Colonic mucosa (tissue), 4 donors: ENCODE measurements around the gene DSCAML1. TPM values are rescaled to one million over a fixed set of nuclear protein-coding genes. Genes with fewer than 3 reads are reported as not detected.

Source experiments
- DNase-seq: peaks from one replicate; pipeline ENCODE4 v3.0.0-alpha.2; 2020
- H3K27ac ChIP-seq: fragments of 200-600 bp; one replicate; pipeline ENCODE4 v1.8.0; 2021
- H3K27me3 ChIP-seq: fragments of 200-600 bp; one replicate; pipeline ENCODE4 v1.8.0; 2021
- H3K36me3 ChIP-seq: fragments of 200-600 bp; one replicate; pipeline ENCODE4 v1.8.0; 2021
- H3K4me1 ChIP-seq: fragments of 200-600 bp; one replicate; pipeline ENCODE4 v1.8.0; 2021; ENCODE audit warnings: mild to moderate bottlenecking
- H3K4me3 ChIP-seq: fragments of 200-600 bp; one replicate; pipeline ENCODE4 v1.8.0; 2021
- H3K9ac ChIP-seq, 2 donors: one replicate each; pipeline ENCODE4 v1.7.0; 2013; ENCODE audit warnings: control low read depth in 2 of 2, low read depth in 2 of 2, low read length in 2 of 2
- H3K9me3 ChIP-seq: fragments of 200-600 bp; one replicate; pipeline ENCODE4 v1.8.0; 2021
- intact Hi-C: fragments of 100-400 bp; cut with DNase I; formaldehyde crosslinking; loops from one replicate; pipeline ENCODE4 v1.14.1; 2022
- total RNA-seq, 2 donors: library from RNA; stranded (reverse); fragmentation: NEBNext Ultra II Directional in 1 of 2; extraction: Animal tissue kit (Norgen Biotek cat#: 25700) in 1 of 2; gene quantifications; one replicate each; pipeline ENCODE4 v1.2.1, GENCODE V29; 2021
- TF ChIP-seq, protein P1 (sequence below): fragments of 200-600 bp; IDR thresholded peaks from one replicate; pipeline ENCODE4 v1.8.0; 2022; ENCODE audit warnings: antibody characterized with exemption, mild to moderate bottlenecking
- donor health status: healthy.
- donor health status: DM: no; HTN: no; CAD: no.
- donor health status: DM: no; HTN: no; CAD: no.

Gene DSCAML1
- total RNA-seq, 2 donors from 2014 or later, result 1.2 to 4.3 TPM

DNA sequence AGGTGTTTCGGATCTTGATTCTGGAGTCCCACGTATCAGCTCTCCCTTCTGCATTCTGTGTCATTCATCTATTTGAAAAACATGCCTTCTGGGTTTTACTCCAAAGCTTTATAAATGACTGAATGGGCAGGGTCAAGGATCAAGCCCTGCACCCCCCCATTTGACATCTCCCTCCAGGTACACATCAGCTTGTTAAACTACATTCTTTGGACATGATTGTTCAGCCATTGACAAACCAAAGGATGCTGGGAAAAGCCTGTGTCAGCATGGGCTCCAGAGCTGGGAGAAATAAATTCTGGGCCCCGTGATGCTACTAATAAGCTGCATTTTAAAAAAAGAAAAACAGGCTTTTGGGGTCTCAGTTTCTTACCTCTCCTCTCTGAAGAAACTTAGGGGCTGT, 103.7 kb downstream of the DSCAML1 start:
- TF ChIP-seq, protein P1, sequence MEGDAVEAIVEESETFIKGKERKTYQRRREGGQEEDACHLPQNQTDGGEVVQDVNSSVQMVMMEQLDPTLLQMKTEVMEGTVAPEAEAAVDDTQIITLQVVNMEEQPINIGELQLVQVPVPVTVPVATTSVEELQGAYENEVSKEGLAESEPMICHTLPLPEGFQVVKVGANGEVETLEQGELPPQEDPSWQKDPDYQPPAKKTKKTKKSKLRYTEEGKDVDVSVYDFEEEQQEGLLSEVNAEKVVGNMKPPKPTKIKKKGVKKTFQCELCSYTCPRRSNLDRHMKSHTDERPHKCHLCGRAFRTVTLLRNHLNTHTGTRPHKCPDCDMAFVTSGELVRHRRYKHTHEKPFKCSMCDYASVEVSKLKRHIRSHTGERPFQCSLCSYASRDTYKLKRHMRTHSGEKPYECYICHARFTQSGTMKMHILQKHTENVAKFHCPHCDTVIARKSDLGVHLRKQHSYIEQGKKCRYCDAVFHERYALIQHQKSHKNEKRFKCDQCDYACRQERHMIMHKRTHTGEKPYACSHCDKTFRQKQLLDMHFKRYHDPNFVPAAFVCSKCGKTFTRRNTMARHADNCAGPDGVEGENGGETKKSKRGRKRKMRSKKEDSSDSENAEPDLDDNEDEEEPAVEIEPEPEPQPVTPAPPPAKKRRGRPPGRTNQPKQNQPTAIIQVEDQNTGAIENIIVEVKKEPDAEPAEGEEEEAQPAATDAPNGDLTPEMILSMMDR, result no peak
- H3K9ac ChIP-seq, result no peak overlapping the region
- no peak overlapping the region for H3K4me3 ChIP-seq
- no peak for DNase-seq
- intact Hi-C loops, result no loop called here
- no peaks in the 10 kb centered on the region for H3K27me3 ChIP-seq
- H3K27ac ChIP-seq, result no peak overlapping the region
- no peaks in the 10 kb centered on the region for H3K36me3 ChIP-seq
- no peaks in the 10 kb centered on the region for H3K4me1 ChIP-seq
- H3K9me3 ChIP-seq, result no peaks in the 10 kb centered on the region

DNA sequence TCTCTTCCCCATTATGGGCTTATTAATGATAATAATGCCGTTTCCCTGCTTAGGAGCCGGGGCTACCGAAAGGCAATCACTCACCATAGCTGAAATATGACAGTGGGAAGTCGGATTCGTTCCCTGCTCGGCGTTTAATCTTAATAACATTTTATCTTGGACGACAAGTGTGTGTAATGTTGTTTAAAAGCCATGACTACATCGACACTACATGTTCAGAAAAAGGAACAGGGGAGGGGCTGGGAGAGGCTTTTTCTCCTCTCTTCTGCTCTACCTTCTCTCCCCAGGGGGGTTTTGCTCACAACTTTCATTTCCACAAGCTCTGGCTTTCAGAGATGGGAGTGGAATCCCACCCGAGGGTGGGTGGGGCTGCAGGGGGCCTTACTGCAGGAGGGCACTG, 105.5 kb downstream of the DSCAML1 start:
- TF ChIP-seq, protein P1, result no peak
- H3K9me3 ChIP-seq, result no peaks in the 10 kb centered on the region
- H3K36me3 ChIP-seq, result no peaks in the 10 kb centered on the region
- no peak overlapping the region for H3K4me3 ChIP-seq
- DNase-seq, result no peak
- no peaks in the 10 kb centered on the region for H3K4me1 ChIP-seq
- intact Hi-C loops, result no loop called here
- H3K9ac ChIP-seq, result no peak overlapping the region
- H3K27ac ChIP-seq, result no peak overlapping the region
- no peaks in the 10 kb centered on the region for H3K27me3 ChIP-seq

DNA sequence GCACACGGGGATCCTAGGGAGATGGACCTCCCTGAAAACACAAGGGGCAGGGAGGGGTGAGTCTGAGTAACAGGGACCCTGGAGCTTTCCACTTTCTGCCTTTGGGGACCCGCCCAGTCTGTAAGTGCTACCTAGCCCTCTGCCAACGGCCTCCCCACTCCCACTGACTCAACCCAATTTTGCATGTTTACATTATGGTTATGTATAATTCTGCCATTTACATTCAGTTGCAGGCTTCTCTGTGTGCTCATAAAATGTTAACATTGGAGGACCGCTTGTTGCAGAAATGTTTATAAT, 105.8 kb downstream of the DSCAML1 start:
- Histone ChIP-seq H3K27ac (no peak overlapping the region), H3K9me3 (no peaks in the 10 kb centered on the region), H3K9ac (no peak overlapping the region), H3K36me3 (no peaks in the 10 kb centered on the region), H3K4me1 (no peaks in the 10 kb centered on the region), H3K27me3 (no peaks in the 10 kb centered on the region), H3K4me3 (no peak overlapping the region)
- intact Hi-C loops, result no loop called here
- TF ChIP-seq, protein P1, result no peak
- DNase-seq, result no peak

DNA sequence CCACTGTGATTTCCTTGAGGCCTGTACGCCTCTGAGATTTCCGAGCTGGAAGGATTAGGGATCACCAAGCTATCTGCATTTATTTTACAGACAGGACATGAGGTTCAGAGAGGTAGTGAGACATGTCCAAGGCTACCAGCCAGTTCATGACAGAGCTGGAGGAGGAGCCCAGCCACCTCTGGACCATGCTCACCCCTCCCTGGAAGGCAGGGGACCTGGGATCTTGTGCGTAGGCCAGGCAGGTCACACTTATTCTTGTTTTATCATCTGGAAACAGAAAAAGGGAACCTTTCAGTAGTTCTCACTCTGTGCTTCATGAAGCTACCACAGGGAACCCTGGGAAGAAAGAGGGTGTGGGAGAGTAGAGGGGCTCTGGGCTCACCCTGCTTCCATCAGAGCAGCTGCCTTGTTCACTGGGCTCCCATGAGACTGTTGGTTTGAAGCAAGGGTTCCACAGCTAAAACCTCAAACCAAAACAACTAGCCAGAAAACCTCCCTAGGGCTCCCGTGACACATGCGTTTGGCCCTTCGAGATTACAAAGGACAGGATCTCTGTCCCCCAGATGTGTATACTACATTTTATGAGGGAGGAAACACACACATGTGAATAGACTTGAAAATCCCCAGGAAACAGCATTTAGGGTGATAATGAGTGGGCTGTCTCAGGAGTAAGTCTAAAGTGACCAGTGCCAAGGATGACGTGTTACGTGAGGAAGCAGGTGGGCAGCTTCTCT, 106.4 kb downstream of the DSCAML1 start:
- no peak overlapping the region for H3K27ac ChIP-seq
- TF ChIP-seq, protein P1, result no peak
- no peaks in the 10 kb centered on the region for H3K4me1 ChIP-seq
- no peak overlapping the region for H3K4me3 ChIP-seq
- H3K9ac ChIP-seq, result no peak overlapping the region
- no peak for DNase-seq
- no peaks in the 10 kb centered on the region for H3K36me3 ChIP-seq
- H3K9me3 ChIP-seq, result no peaks in the 10 kb centered on the region
- no peaks in the 10 kb centered on the region for H3K27me3 ChIP-seq
- intact Hi-C loops, result no loop called here

DNA sequence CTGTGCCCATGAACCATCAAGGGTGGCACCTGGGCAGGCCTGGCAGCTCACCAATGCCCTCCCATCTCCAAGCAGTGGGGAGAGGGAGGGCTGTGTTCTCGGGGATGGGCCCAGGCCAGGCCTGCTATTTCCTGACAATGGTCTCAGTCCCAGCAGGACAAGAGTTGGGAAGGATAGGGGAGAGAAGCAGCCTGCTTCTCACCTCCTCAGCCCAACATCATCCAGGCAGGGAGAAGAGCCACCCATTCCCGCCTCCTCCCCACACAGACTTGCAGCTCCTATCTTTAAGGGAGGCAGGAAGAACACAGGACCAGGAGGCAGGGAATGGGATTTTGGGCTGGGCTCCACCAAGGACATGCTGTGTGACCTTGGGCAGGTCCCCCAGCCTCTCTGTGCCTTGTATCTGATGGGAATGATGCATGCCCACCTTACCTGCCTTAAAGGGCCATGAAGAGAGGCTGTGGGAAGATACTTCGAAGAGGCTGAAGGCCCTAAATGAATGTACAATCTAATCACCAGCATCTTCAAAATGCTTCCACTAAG, 108.7 kb downstream of the DSCAML1 start:
- Histone ChIP-seq H3K36me3 (no peaks in the 10 kb centered on the region), H3K4me1 (no peaks in the 10 kb centered on the region), H3K27me3 (no peaks in the 10 kb centered on the region), H3K9ac (no peak overlapping the region), H3K4me3 (no peak overlapping the region), H3K27ac (no peak overlapping the region), H3K9me3 (no peaks in the 10 kb centered on the region)
- TF ChIP-seq, protein P1, result no peak
- DNase-seq, result no peak
- intact Hi-C loops, result no loop called here
